Measurements from ENCODE around the gene RAMP1.

- TF ChIP-seq POLR2A (IDR thresholded peaks at IDR 0.05), result no peak
- no peak for TF ChIP-seq CTCF (IDR thresholded peaks at IDR 0.05)
Measured at GRCh38 chr2:237920673-237921072, 61.2 kb downstream of the RAMP1 start.
